ENCODE measurements around the gene RPL10.

RPL10 gene

DNA sequence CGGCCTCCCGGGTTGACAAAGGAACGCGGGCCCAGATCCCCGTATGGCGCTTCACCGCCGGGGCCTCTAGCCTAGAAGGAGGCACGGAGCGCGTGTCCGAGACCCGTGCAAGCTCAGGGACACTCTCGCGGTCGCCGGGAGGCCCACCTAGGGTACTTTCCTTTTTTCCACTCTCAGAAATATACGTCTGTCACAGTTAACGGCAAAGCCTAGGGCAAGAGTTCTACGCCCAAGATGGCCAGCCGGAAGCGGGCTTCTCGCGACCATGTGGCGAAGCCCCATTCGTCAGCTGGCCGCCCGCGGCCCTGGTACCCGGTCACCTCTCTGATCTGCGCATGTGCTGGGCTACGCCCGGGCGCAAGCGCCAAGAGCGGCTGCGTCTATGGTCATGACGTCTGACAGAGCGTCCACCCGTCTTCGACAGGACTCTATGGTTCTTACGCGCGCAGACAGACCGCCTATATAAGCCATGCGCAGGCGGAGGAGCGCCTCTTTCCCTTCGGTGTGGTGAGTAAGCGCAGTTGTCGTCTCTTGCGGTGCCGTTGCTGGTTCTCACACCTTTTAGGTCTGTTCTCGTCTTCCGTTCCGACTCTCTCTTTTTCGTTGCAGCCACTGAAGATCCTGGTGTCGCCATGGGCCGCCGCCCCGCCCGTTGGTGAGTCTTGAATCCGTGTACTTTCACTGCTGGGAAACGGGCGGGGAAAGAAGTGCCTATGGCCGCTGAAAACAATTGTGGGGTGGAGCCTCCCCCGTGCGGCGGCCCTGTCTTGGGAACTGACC is at the start of gene RPL10:
Gene RPL10, plus strand, starts transcription at position 490 of the 780 bp plus-strand sequence. Its CDS starts 143 bp downstream, at position 633.
- DNase-seq: peak; percentile 89
- in situ Hi-C loops (cut with HindIII; ENCODE audit: low pct_ligation_motif_present, low pct_unique_long_range_greater_than_20kb, low sequenced_read_pairs): no loop called here

DNA sequence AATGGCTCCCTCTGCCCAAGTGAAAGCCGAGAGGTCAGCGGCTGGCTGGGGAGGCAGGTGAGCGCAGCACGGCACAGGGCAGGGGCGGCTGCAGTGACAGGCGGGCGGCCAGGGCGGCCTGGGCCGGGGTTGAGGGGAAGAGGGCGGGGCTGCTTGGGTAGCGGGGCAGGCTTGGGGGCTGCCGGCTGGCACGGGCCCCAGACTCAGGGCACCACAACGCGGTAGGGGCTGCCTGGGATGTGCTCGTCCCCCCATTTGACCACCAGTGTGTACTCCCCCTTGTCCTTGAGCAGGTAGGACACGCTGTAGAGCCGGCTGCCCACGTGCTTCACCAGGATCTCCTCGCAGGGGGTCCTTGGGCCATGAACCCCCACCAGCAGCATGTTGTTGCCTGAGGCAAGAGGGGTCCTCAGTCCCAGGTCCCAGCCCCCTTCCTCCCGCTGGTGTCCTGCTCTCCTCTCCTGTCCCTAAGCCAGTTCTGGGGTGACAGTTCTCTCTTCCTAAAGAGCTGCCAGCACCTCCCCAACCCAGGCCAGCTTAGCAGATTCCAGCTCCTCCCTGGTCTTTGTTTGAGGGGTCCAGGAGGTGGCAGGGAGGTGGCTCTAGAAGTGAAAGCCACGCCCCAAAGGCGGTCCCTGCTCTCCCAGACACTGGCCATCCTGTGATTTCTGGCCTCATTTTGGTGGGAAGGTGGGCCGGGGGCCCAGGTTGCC is 49.4 kb upstream of the RPL10 start:
- no peak for DNase-seq
- in situ Hi-C loops (cut with HindIII; ENCODE audit: low pct_ligation_motif_present, low pct_unique_long_range_greater_than_20kb, low sequenced_read_pairs): no loop called here

DNA sequence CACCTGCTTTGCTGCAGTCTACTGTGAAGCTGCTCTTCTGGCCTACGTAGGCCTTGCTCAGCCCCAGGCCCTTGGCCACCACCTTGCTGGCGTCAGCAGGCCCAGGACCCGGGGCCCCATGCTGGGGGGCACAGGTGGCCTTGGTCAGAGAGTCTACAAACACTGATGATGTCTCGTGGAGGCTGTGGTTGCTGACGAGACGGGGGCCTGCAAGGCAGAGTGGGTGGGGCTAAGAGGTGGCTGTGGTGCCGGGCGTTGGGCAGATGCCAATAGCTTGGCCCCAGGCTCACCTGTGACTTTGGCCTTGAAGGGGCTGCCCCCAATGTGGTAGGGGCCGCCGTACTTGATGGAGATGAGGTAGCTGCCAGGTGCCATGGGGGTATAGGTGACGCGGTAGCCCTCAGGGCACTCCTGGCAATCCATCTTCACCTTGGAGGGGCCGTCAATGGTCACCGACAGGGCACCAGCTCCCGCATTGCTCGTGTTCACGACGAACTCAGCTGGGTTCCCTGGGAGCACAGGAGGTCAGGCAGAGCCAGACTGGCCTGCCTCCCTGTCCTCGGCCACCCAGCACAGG is 48.7 kb upstream of the RPL10 start:
- no peak for DNase-seq
- in situ Hi-C loops (cut with HindIII; ENCODE audit: low pct_ligation_motif_present, low pct_unique_long_range_greater_than_20kb, low sequenced_read_pairs): no loop called here

DNA sequence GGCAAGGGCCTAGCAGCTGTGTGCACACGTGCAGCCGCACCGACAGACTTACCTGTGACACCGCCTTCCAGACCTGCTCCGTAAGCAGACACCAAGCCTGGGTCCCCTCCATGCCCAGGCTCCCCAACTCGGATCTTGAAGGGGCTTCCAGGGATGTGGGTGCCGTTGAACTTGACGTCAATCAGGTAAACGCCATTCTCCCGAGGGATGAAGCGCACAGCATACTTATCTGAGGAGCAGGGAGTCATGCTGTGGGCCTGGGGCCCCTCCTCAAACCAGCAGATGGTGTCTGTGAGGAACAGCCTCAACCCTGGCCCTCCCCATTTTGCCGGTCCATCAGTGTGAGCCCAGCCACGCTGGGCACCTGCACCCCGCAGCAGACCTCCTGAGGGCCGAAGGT is 48.2 kb upstream of the RPL10 start:
- in situ Hi-C loops (cut with HindIII; ENCODE audit: low pct_ligation_motif_present, low pct_unique_long_range_greater_than_20kb, low sequenced_read_pairs): no loop called here

DNA sequence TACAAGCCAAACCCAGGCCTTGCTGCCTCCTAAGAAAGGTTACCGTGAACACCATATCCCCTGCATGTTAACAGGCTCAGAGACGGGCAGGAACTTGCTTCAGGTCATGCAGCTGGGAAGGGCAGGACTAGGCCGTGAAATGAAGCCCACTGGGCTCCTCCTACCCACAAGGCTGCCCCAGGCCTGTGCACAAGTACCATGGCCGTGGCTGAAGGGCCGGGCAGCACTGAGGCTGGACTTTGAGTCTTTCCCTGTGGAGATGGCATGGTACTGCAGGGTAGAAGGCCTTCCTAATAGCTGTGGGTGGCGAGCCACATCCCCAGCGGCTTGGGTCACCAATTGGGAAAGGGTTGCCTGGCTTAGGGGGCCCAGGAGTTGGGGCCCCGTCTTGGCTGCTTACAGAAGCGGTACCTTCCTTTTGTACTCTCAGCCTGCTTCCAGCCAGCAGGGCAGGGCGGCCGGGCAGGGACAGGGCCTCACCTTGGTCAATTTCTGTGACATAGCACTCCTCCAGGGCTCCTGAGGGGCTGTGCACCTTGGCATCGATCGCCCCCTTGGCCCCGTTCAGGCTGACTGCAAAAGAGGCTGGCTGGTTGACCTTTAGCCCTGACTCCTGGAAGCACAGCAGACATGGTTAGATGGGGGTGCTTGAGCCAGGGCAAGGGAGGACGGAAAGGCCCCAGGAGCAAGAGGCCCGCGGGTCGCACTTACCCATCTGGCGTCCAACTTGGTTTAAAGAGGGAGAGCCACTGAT is 47.6 kb upstream of the RPL10 start:
- no peak for DNase-seq
- in situ Hi-C loops (cut with HindIII; ENCODE audit: low pct_ligation_motif_present, low pct_unique_long_range_greater_than_20kb, low sequenced_read_pairs): no loop called here

More for the DNA sequence above, 48.2 kb upstream of the RPL10 start:
- DNase-seq: no peak

DNA sequence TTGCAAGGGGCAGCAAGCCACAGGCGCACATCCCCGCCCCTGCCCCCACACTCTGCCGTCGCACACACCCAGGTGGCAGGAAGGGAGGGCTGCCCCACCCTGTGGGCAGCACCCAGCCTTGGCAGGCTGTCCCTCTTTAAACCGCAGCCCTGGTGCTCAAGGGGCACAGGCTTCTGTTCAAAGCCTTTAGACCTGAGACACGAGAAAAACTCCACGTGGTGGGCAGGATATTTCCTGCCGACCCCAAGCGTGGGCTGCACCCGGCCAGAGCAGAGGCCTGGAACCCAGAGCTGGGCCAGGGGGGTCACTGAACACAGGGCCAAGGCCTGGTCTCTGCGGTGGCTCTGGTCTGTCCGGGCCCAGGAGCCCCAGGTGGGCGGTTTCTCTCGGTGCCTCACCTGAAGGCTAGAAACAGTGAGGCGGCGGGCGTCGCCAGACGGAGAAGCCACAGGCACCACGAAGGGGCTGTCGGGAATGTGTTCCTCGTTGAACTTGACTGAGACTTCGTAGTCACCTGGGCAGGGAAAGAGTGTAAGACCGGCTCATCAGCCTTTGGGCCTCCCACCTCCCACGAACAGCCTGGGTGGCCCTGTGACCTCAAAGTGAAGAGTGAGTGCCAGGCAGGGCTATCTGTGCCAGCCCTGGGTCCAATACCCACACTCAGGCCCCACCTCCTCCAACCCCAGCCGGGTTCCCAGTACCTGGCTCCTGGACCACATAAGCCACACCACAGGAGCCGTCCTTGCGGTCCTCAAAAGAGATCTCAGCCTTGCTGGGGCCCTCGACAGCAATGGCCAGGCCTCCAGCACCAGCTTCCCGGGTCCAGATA is 46.8 kb upstream of the RPL10 start:
- in situ Hi-C loops (cut with HindIII; ENCODE audit: low pct_ligation_motif_present, low pct_unique_long_range_greater_than_20kb, low sequenced_read_pairs): no loop called here
- DNase-seq: no peak

DNA sequence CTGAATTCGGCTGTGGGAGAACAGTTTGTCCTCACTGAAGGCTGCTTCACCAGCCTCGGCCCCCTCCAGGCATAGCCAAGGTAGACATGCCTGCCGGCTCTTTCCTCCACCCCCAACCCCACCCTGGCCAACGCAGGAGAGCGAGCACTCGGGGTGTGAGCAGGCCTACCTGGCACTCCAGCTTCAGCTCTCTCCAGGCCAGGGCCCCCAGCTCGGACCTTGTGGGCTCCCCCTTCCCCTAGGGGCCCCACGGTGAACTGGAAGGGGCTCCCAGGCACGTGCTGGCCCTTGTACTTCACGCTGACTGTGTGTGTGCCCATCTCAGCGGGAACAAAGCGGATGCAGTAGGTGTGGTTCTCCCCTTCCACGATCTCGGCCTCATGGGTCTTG is 46.2 kb upstream of the RPL10 start:
- no peak for DNase-seq
- in situ Hi-C loops (cut with HindIII; ENCODE audit: low pct_ligation_motif_present, low pct_unique_long_range_greater_than_20kb, low sequenced_read_pairs): no loop called here

DNA sequence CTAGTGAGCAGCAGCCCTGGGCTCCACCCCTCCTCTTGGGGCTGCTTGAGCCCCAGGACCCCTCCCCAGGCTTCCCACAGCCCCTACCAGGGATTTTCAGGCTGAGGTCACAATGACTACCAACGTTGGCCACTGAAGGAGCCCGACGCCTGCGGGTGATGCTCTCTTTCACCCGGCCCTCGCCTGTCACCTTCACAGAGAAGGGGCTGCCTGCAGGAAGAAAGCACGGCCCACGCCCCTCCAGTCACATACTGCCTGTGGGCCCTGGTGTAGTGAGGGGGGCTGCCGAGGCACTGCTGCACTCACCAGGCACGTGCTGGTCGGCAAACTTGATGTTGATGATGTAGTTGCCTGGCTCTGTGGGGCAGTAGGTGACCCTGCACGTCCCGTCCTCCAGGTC is 45.7 kb upstream of the RPL10 start:
- DNase-seq: no peak
- in situ Hi-C loops (cut with HindIII; ENCODE audit: low pct_ligation_motif_present, low pct_unique_long_range_greater_than_20kb, low sequenced_read_pairs): no loop called here

DNA sequence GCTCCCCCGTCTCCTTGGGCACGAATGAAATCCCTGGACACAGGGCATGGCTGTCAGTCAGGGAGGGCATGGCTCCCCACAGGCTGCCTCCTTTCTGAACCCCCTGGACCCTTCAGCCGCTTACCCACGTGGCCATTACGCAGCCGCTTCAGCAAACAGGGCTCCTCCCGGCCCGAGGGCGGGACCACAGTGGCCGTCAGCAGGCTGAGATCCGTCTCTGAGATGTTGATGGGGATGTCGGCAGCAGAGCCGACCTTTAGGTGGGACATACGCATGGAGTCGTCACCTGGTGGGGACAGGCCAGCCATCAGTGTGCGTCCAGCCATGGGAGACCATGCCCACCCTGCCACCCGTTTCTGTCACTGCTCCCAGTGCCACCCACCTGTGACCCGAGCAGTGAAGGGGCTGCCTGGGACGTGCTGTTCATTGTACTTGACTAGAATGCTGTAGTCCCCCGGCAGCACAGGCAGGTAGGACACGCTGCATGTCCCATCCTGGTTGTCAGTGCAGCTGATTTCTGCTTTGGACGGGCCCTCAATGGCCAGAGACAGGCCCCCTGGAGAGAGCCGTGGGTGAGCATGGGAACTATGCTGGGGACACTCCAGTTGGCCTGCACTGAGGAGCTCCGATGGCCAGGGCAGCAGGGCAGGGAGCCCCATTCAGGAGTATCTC is 44.9 kb upstream of the RPL10 start:
- no peak for DNase-seq
- in situ Hi-C loops (cut with HindIII; ENCODE audit: low pct_ligation_motif_present, low pct_unique_long_range_greater_than_20kb, low sequenced_read_pairs): no loop called here

DNA sequence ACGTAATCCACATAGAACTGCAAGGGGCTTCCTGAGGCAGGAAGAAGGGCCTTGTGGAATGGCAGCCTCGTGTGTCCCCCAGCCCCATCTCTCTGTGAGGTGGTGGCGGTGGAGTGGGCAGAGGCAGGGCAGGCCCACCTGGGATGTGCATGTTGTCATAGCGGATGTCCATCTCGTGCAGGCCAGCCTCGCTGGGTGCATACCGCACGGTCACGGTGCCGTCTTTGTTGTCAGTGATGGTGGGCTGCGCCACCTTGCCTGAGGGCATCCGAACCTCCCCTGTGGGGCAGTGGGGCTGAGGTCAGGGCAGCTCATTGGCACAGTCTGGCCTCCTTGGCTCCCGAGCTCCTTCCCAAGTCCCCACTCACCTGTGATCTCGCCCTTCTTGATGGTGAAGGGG is 44.2 kb upstream of the RPL10 start:
- no peak for DNase-seq
- in situ Hi-C loops (cut with HindIII; ENCODE audit: low pct_ligation_motif_present, low pct_unique_long_range_greater_than_20kb, low sequenced_read_pairs): no loop called here

DNA sequence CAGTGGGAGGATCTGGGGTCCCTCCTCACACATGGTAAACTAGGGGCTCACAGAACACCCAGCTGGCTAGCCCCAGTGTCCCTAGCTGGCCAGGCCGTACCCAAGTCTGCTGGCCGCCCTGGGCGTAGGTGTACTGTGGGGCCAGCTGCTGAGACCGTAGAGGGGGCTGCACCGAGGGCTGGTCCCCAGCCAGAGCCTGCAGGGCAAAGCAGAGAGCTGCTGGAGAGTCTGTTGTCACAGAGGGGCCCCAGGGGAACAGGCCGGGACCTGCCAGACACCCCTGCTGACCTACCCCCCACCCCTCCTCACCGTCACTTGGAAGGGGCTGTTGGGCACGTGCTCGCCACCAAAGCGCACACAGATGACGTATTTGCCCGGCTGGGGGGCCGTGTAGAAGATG is 43.7 kb upstream of the RPL10 start:
- in situ Hi-C loops (cut with HindIII; ENCODE audit: low pct_ligation_motif_present, low pct_unique_long_range_greater_than_20kb, low sequenced_read_pairs): no loop called here
- no peak for DNase-seq

DNA sequence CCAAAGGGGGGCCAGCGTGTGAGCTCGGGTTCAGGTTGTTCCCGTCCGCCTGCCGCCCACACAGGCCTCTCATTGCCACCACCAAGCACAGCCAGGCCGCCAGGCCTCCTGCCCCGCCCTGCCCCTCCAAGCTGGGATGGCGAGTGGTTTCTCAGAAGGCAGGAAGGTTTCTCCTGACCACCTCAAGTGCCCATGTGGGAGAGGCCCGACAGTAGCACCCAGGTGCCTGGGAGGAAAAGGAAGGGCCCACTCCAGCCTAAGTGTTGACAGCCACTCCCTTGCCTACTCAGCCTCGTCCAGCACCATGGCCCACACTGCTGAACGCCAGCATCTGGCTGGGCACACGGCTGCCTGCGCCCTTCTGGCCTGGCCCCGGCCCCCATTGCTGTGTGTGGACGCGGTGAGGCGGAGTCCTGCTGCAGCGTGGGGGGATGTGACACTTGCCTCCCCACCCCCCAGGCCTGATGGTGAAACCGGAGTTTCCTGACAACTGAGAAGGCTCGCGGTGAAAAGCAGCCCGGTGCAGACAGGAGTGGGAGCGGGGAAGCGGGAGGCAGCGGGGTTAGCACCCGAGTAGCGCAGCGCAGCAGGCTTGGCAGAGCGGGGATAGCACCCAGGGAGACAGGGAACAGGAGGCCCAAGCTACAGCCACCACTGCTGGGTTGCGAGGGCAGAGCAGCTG is 42.9 kb upstream of the RPL10 start:
- in situ Hi-C loops (cut with HindIII; ENCODE audit: low pct_ligation_motif_present, low pct_unique_long_range_greater_than_20kb, low sequenced_read_pairs): no loop called here
- no peak for DNase-seq

DNA sequence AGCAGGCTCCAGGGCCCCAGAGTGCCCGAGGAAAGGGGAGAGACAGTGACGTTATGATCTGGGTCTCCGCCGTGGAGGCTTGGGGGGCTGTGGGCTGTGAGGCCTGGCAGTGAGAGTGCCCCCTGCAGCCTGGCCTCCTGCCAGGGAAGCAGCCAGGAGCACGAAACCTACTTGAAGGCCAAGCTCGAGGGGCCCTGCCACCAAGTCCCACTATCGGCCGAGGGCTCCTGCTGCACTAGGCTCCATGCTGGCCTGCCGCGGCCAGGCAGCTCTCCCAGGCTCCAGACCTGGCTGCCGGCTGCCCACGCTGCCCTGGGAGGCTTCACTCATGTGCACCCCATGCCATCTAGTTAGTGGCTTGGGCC is 42.4 kb upstream of the RPL10 start:
- no peak for DNase-seq
- in situ Hi-C loops (cut with HindIII; ENCODE audit: low pct_ligation_motif_present, low pct_unique_long_range_greater_than_20kb, low sequenced_read_pairs): no loop called here

DNA sequence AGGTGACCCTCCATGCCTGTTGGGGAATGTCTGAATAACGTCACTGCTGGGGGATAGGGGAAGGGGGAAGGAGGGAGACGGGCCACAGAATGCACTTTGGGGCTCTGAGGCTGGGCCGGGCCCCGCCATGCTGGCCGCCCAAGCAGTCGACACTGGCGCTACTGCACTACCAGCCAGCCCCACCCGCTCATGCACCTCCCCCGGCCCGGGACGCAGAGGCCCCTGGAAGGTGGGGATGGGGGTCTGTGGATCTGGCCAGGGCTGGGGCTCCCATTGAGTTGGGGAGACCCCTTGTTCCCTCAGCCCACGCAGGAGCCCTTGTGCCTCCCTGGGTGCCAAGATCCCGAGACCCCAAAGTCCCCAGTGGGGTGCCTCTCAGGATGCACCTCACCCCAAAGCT is 41.6 kb upstream of the RPL10 start:
- in situ Hi-C loops (cut with HindIII; ENCODE audit: low pct_ligation_motif_present, low pct_unique_long_range_greater_than_20kb, low sequenced_read_pairs): no loop called here

DNA sequence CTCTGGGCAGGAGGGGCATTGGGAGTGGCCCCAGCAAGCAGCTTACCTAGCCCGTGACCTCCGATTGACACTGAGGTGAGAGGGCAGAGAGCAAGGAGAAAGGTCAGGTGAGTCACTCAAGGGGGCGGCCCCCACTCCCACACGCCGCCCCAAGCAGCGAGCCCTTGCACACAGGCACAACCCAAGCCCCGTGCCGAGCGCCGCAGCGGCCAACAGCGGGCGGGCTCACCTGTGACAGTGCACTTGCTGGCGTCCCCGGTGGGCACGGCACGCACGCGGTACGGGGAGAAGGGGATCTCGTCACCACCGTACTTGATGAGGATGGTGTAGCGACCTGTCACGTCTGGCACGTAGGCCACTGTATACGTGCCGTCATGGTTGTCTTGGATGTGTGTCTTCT is 41.0 kb upstream of the RPL10 start:
- in situ Hi-C loops (cut with HindIII; ENCODE audit: low pct_ligation_motif_present, low pct_unique_long_range_greater_than_20kb, low sequenced_read_pairs): no loop called here

More for the DNA sequence above, 41.6 kb upstream of the RPL10 start:
- DNase-seq: no peak

DNA sequence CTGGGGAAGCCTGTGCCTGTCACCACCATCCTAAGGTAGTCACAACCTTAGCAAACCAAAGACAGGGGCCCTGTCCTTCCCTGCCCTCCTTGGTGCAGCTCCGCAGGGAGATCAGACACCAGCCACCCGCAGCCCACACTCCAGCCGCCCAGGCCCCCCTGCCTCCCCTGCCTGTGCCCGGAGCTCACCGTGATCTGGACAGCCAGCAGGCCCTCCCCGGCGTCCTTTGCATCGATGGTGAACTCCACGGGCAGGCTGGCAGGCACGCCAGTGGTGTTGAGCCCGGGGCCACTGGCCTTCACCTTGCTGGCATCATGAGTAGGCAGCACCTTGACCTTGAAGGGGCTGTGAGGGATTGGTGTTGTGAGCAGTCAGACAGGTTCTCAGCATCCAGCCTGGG is 40.2 kb upstream of the RPL10 start:
- in situ Hi-C loops (cut with HindIII; ENCODE audit: low pct_ligation_motif_present, low pct_unique_long_range_greater_than_20kb, low sequenced_read_pairs): no loop called here
- no peak for DNase-seq

More for the DNA sequence above, 41.0 kb upstream of the RPL10 start:
- DNase-seq: no peak

DNA sequence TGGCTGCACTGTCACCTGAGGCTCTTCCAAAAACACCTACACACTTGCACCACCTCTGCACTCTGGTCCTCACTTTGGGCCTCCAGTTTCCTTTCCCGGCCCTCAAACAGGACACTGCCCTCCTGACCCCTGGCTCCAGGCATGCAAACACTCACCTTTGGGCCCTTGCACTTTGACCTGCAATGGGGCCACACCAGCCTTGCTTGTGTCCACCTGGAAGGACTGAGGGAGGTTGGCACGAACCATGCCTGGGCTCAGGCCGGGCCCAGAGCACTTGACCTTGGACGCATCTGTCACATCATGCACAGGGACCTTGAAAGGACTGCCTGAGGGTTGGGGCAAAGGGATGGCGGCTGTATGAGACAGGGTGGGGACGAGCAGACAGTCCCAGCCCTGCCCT is 39.3 kb upstream of the RPL10 start:
- in situ Hi-C loops (cut with HindIII; ENCODE audit: low pct_ligation_motif_present, low pct_unique_long_range_greater_than_20kb, low sequenced_read_pairs): no loop called here
- no peak for DNase-seq

Measured in ACHN (cell line).